GM21447 (cell line): ENCODE results near the gene KAT7.
"Not testable (repeated sequence)": the region's sequence is repeated elsewhere in the genome, so short reads cannot be mapped to it uniquely, and the experiment has no call there.

Source experiments
- ATAC-seq: cut with Tn5 transposase; IDR thresholded peaks from one replicate; pipeline ENCODE4 v1.9.1; 2021; ENCODE audit not compliant: unreplicated experiment

KAT7 gene

DNA sequence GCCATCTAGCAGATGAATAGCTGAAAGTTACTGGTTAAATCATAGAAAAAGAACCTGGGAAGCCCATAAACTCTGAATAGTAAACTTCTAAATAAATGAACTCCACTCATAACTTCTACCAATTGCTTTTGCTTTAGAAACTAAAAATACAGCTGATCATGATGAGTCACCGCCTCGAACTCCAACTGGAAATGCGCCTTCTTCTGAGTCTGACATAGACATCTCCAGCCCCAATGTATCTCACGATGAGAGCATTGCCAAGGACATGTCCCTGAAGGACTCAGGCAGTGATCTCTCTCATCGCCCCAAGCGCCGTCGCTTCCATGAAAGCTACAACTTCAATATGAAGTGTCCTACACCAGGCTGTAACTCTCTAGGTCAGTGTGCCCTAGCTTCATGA is 9.7 kb downstream of the KAT7 start:
- ATAC-seq = no peak

DNA sequence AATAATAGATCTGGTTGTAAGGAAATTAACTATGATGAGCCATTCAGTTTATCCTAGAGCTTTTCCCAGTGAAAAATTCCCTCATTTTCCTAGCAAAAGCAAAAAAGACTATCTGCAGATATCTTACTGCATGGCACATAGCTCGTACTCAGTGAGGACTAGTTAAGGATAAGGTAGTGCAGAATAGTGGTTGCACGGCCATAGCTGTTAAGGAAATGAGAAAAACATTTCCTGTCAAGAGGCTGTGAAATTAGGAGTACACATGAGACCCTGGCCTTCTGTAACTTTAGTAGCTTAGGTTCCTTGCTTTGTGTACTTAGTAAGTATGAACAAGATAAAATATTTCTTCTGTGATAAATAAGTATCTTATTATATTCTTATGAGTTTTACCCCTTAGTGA is 10.3 kb downstream of the KAT7 start:
- no peak for ATAC-seq

DNA sequence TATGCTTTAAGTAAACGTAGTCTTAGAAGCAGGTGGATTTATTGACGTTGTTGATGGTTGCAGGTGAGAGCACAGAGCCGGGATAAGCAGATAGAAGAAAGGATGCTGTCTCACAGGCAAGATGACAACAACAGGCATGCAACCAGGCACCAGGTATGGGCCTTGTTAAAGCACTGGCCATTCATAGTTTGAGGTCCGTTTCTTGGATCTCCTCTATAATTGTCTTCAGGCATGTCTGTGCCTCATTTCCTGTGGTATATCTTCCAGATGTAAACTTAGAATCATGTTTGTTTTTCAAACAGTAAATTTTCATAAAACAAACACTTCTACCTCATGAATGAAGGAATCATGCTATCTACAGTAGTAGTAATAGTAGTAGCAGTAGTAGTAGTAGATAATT is 20.6 kb downstream of the KAT7 start:
- no peak for ATAC-seq

DNA sequence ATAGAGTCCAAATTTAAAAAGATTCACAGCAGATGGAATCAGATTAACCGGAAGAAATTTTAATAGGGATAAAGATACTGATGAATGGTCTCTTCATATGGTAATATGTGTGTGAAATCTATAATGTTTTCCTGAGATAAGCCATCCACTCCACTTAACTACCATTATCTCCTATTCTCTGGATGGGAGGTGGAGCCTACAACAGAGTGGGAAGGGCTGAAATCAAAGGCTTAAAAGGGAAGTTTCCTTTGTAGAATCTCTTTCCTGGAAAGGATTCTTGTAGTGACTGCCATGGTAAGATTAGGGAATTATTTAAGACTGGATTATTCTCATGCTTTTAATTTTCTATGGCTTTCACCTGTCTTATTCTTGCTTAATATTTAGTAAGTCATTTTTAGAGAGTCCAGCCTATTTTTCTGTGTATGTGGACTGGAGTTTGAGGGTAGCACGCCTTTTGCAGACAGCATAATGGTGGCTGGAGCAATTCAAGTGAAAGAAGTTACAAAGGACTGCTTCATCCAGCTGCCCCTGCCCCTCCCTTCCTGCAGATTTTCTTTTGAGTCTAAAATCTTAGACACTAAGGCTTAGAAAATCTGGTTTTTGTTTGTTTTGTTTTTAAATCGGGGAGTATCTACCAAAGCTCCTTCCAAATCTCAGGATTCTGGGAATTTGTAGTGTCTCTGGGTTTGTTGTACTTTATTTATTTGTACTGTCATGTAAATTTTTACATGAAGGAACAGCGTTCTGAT is 26.5 kb downstream of the KAT7 start:
- ATAC-seq = no peak

DNA sequence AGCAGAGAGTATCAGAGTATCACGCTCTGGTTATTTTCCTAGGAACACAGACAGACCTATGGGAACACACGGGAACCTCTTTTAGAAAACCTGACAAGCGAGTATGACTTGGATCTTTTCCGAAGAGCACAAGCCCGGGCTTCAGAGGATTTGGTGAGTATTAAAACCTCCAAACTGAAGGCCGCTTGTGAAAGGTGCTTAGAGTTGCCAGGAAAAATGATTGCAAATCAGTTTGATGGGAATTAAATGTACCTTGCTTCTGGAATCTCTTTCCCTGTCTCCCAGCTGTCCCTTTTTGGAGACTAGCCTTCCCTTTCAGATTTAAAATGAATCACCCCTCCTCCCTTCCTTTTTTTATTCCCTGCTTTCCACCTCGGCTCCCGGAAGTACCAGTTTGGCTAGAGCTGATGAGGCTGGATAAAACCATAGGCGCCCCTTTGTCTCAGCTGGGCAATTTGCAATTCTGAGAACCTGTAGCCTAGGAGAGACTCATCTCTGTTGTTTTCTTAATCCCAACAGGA is 27.3 kb downstream of the KAT7 start:
- ATAC-seq = no peak

DNA sequence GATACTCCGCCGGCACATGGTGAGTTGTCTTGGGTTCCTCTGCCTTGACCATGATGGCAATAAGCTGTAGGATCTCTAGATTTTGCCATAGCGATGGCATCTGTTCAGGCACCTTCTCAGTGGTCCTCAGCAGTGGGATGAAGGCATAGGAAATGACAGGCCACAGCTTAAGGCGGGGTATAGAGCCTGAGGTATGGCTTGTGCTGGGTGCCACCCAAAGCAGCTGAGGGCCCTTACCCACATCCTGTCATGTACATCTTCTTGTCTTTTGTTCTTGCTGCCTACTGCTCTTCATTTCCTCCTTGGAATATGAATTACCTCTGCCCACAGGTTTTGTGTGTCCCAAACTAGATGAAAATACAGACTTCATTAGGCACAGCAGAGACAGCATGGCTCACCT is 29.5 kb downstream of the KAT7 start:
- ATAC-seq = no peak

DNA sequence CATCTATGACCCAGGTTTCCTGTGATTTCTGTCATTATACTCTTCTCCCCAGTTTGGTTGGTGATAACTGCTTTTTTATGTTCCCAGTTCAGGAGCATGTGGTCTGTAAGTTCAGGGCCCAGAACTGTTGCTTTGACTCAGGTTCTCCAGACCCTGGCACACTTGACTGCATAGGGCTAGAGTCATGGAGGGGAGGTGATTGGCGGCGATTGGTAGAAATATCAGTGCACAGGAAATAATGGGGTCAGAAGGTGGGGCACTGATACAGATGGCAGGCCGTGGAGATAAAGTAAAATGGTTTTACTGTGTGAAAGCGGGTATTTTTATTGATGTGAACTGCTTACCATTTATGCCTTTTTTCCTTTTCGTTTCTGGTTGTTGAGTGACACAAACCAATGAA is 30.7 kb downstream of the KAT7 start:
- ATAC-seq = no peak

DNA sequence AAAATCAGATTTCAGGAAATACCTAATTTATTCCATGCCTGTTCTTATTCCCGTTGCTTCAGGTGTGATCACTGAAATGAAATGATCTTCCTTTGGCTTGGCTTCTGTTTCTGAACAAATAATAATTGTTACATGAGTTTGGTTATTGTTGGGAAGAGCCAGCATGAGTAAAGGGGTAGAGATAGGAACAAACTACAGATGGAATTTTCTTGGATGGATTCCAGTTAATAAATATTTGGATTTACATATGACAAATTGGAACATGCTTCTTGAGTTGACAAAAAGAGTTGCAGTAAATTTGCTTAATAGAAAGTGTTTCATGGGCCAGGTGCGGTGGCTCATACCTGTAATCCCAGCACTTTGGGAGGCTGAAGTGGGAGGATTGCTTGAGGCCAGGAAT is 31.2 kb downstream of the KAT7 start:
- ATAC-seq = no peak

DNA sequence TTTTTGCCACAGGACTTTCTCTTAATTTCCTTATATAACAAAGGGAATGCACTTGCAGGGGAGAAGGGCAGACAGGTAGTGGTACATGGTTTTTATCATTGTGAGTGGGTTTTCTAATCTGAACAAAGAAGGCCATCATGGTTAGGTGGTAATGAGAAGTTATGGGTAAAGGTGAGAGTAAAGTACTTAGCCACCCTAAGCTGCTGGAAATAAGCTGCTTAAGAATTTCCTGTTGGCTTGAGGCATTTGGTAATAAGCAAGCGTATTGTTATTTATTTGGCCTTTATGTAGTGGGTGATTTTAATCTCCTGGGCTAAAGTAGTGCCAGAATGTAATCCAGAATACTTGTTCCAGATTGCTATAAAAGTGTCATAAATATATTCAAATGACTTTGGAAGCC is 32.3 kb downstream of the KAT7 start:
- no peak for ATAC-seq

DNA sequence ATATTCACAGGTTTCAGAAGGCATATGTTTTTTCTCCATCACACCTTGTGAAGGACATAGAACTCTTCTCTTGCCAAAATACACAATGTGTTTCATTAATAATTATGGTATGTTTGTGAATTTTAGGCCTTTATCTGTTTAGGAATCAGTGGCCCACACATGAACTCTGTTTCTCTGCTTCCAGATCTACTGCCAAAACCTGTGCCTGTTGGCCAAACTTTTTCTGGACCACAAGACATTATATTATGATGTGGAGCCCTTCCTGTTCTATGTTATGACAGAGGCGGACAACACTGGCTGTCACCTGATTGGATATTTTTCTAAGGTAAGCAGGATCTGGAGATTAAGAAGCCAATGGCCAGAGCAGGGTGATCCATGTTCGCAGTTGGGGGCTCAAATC is 33.0 kb downstream of the KAT7 start:
- ATAC-seq = no peak

DNA sequence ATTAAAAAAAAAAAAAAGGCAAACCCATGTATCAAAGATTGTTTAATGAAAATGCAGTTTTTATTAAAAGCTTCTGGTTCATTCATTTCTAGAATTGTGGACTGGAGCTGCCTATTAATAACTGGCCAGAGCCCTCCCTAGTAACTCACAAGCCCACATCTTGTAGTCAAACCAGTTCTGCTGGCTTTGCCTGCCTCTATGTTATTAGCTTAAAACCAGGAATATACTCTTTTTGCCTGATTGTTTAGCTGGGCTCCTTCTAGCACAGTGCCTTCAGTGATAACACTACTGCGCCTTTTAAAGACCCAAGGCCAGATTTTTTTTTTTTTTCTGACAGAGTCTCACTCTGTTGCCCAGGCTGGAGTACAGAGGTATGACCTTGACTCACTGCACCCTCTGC is 33.4 kb downstream of the KAT7 start:
- no peak for ATAC-seq

DNA sequence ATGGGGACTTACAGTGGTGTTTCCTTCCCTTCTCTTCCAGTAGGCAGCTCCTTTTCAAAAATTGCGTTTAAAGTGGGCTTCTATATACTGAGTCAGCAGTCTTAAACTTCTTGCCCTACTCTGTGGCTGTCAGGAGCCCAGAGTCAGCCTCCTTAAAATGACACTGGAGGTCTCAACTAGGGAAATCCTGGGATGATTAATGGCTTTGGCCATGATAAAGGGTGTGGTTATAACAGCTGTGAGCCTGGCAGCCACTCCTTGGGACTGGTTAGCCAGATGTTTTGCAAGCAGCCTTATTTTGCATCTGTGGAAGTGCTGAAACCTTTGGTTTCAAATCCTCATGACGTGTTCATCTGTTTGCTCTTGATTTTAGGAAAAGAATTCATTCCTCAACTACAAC is 34.3 kb downstream of the KAT7 start:
- ATAC-seq = no peak

DNA sequence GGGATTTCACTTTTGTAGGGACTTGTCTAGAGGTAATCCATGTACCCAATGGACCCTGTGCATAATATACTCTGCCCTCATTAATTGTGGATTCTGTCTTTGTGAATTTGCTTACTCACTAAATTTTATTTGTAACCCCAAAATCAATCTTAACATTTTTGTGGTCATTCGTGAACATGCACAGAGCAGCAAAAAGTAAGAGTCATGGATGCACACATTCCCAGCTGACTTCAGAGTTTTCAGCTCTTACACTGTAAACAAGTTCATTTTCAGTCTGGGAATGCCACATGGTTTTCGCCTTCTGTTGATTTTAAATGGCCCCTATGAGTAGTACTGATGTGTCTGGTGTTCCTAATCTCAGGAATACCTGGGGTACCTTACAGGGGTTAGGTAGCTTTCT is 35.1 kb downstream of the KAT7 start:
- no peak for ATAC-seq

DNA sequence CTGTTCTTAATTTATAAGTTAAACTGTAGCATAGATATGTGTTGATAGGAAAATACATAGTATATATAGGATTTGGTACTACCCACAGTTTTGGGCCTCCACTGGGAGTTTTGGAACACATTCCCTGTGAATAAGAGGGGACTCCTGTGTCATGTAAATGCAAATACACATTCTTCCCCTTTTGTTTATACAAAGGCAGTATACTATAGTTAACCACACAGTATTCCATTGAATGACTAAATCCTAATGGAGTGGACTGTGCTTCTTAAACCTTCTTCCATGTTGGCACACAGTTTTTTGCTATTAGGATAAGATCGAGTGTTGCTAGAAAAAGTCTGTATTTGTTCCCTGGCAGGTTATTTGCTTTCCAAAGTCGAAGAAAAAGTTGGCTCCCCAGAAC is 37.2 kb downstream of the KAT7 start:
- no peak for ATAC-seq

DNA sequence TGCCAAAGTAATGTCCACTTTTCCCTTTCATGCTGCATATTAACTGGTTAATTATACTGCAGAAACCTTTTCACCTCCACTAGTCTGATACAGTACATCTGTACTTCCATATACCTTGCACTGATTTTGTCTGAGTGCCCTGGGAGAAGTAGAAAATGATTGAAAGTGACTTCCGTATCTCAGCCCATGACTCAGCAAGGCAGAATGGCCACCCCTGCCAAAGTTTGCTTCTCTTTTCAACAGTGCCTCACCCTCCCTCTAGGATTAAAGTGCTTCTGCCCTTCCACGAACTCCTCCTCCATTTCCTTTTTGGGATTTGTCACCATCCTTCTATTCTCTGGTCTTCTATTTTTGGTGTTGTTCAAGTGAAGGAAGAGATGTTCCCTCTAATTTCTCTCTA is 39.8 kb downstream of the KAT7 start:
- not testable (repeated sequence) for ATAC-seq

DNA sequence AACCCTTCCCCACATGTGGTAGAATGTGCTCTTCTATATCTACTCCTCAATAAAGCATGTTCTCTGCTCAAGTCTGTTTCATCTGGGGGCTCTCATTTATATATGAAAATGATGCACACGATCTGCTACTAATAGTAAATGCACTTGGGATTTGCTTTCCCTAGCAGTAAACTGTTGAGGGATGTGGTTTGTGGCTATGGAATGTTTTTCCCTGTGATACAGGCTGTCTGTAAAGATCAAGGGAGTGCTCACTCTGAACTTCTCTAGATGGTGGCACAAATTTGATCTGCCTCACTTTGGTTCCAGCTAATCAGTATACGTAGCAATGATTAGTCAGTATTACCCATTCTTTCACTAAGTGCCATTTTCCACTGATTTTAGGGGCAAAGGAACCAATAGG is 40.5 kb downstream of the KAT7 start:
- ATAC-seq = no peak

DNA sequence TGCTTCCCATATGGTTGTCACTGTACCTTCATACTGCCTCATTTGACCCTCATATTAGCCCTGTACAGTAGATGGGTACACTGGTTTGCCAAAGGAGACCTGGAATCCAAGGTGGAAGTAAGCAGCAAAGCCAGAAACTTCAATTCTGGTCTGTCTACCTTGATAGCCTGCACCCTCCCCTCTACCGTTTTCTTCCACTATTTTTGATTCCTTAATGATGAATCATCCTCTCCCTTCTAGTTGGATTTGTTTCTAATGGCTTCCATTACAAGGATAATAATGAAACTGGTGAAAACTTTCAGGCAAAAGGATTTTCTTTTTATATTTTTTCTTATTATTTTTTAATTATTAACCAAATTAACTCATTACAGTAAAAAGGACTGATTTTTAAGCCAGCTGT is 42.1 kb downstream of the KAT7 start:
- ATAC-seq = no peak

DNA sequence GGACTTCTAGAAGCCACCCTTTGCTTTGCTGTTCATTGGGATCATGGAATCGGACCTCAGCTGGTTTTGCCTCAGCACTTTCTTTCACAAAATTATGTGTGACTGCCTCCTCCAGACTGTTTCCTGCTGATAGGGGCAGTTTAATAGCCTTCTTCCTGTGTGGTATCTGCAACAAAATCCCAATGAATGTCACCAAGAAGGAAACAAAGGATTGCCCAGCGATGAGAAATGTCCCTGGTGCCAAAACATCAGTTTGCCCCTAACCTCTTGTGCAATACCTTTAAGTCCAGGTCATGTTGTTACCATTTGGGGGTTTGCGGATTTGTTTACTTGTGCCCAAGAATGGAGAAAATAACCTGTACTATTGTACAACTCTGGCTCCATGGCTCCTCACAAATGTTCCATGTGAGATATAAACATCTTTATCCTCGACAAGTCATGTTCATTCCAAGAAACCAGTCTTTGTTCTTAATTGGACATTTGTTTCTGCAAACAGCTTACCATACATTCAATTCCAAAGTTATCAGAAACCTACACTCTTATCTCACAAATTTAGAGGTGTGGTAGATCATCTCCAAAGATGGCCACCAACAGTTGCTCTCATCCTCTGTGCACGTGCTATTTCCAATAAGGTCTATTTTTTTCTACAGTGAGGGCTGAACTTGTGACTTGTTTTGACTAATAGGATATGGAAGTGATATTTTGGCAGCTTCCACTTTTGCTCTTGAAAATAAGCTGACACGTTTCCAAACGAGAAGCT is 44.5 kb downstream of the KAT7 start:
- ATAC-seq = no peak

DNA sequence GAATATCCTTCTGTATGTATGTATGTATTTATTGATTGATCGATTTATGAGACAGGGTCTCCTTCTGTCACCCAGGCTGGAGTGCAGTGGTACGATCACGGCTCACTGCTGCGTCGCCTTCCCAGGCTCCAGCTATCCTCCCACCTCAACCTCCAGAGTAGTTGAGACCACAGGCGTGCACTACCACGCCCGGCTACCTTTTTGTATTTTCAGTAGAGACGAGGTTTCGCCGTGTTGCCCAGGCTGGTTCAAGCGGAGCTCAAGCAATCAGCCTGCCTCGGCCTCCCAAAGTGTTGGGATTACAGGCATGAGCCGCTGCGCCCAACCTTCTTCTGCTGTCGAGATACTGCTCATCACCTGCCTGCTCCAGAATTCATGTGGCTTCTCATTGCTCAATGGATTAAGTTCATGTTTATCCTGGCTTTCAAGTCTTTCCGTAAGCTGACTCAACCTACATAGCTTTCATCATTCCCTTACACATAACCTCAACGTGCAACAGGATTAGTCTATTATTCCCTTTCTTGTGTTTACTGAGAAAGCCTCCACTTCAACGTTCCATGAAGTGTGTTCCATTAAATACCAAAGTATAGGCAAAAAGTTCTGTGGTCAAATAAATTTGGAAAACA is 45.8 kb downstream of the KAT7 start:
- no peak for ATAC-seq

DNA sequence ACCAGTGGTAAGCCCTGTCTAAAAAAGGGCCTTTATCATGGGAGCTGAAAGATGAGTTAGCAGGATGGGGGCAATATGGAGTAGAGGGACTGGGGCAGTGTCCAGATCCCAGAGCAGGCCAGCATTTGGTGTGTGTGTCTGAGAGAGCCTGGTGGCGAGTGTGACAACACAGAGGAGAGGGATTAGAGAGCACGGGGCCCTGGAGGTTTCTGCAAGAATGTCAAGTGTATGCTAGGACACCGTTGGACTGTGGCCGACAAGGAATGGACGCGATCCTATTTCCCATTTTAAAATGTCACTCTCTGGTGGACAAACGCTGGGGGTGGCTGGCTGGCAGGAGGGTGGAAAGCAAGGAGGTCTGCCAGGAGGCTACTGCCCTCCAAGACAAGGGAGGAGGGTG is 47.0 kb downstream of the KAT7 start:
- no peak for ATAC-seq

DNA sequence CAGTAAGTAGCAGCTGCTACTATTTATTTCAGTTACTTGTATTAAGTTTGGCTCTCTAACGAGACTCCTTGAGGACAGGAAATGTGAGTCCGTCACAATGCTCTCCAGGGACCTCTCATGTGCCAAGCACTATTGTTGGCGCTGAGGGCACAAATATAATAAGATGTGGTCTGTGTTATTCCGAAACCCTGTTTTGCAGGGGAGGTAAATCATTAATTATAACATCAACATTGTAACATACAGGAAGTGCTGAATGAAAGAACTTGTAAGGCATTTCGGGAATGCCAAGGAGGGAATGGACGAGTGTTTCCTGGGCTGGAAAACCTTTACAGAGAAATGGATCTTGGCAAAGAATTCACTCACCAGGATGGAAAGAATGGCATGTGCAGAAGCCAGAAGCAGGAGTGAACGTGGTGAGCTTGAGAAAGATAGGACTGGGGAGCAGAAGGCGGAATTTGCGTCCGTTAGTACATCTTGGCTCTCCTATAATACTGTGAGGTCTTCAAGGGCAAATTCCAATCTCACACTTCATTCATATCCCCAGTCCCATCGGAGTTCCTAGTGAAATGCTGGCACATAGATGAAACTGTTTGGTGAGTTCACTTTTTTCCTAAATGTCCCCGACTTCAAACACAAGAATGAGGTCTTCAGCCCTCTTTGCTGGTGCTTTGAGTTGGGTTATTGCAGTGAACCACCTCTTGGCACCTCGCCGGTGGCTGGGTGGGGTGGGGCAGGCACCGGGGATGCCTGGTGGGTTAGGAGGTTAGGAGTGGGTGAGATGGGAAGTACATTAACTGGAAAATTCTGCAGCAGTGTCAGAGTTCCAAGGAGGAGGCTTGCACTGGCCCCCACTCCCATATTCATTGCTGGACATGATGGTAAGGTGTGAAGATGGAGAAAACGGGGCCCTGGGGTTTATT is 47.9 kb downstream of the KAT7 start:
- ATAC-seq = no peak
